Skeletal muscle tissue (tissue), 4 donors: ENCODE results near the gene L1CAM. TPM values are rescaled to one million over a fixed set of nuclear protein-coding genes. Genes with fewer than 3 reads are reported as not detected.

Source experiments
- H3K27ac ChIP-seq: one replicate; pipeline ENCODE4 v1.7.0; 2013; ENCODE audit warnings: mild to moderate bottlenecking, low read depth, low read length, inconsistent platforms
- H3K27me3 ChIP-seq, 3 donors: one replicate each; pipeline ENCODE4 v1.7.0; 2013; ENCODE audit warnings: low read length in 3 of 3; ENCODE audit not compliant: control insufficient read depth in 3 of 3, insufficient read depth in 3 of 3
- H3K36me3 ChIP-seq, 3 donors: one replicate each; pipeline ENCODE4 v1.7.0; 2013; ENCODE audit warnings: low read length in 3 of 3; ENCODE audit not compliant: control insufficient read depth in 3 of 3, insufficient read depth in 3 of 3
- H3K4me1 ChIP-seq, 3 donors: one replicate each; pipeline ENCODE4 v1.7.0; 2013; ENCODE audit warnings: low read length in 3 of 3, mild to moderate bottlenecking in 3 of 3; ENCODE audit not compliant: control insufficient read depth in 3 of 3, insufficient read depth in 3 of 3
- H3K4me3 ChIP-seq, 3 donors: one replicate each; pipeline ENCODE4 v1.7.0; 2013; ENCODE audit warnings: low read length in 3 of 3
- H3K9ac ChIP-seq, 3 donors: one replicate each; pipeline ENCODE4 v1.7.0; 2013; ENCODE audit warnings: low read length in 3 of 3, mild to moderate bottlenecking in 3 of 3, moderate library complexity in 2 of 3, low read depth in 1 of 3
- H3K9me3 ChIP-seq, 3 donors: one replicate each; pipeline ENCODE4 v1.7.0; 2013; ENCODE audit warnings: low read length in 3 of 3; ENCODE audit not compliant: control insufficient read depth in 3 of 3
- total RNA-seq: library from RNA; depleted of rRNA; stranded (reverse); fragments of >200 nt; gene quantifications from one replicate; pipeline ENCODE4 v1.2.3, GENCODE V29; 2014
- donor health status: Osteomylitis.

Gene L1CAM
- total RNA-seq, 1 donor from 2014 or later: 1.6 TPM

DNA sequence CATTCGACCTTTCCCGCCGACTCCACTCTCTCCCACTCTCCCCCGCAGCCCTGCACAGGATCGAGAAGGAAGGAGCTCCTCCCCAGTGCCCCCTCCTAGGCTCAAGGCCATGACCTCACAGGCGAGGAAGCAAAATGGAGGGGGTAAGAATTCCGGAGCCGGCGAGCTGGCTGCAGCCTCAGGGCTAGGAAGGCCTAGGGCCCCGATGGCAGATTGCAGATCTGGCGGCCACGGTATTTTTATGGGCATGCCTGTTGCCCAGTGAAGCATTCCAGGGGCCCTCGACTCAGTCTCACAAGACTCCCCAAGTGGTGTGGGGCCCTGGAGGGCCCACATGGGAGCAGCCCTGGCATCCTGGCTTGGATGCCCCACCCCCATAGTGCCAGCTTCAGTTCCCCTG, 942 bp upstream of the L1CAM start:
- H3K9ac ChIP-seq: no peak overlapping the region
- H3K4me3 ChIP-seq: no peak overlapping the region
- peaks cover 0 to 7% (median 0%) of the 10 kb centered on the region in 3 donors for H3K9me3 ChIP-seq
- H3K27ac ChIP-seq: no peak overlapping the region
- H3K36me3 ChIP-seq: no peaks in the 10 kb centered on the region
- H3K4me1 ChIP-seq: no peaks in the 10 kb centered on the region
- peaks cover 31 to 56% (median 37%) of the 10 kb centered on the region in 3 donors for H3K27me3 ChIP-seq

GRCh38 chrX:153885208-153885787, 675 bp downstream of the L1CAM start:
- H3K36me3 ChIP-seq: no peaks in the 10 kb centered on the region
- H3K4me1 ChIP-seq: no peaks in the 10 kb centered on the region
- no peak overlapping the region for H3K27ac ChIP-seq
- H3K27me3 ChIP-seq: peaks cover 34 to 70% (median 37%) of the 10 kb centered on the region in 3 donors
- H3K9ac ChIP-seq: no peak overlapping the region
- peaks cover 0 to 7% (median 0%) of the 10 kb centered on the region in 3 donors for H3K9me3 ChIP-seq
- H3K4me3 ChIP-seq: no peak overlapping the region

- Histone ChIP-seq H3K4me1 (no peaks in the 10 kb centered on the region), H3K9me3 (peaks cover 0 to 7% (median 0%) of the 10 kb centered on the region in 3 donors), H3K27ac (no peak overlapping the region), H3K9ac (no peak overlapping the region), H3K4me3 (no peak overlapping the region), H3K36me3 (no peaks in the 10 kb centered on the region), H3K27me3 (peaks cover 34 to 73% (median 37%) of the 10 kb centered on the region in 3 donors)
Observed at GRCh38 chrX:153884590-153884989, 1.4 kb downstream of the L1CAM start.

DNA sequence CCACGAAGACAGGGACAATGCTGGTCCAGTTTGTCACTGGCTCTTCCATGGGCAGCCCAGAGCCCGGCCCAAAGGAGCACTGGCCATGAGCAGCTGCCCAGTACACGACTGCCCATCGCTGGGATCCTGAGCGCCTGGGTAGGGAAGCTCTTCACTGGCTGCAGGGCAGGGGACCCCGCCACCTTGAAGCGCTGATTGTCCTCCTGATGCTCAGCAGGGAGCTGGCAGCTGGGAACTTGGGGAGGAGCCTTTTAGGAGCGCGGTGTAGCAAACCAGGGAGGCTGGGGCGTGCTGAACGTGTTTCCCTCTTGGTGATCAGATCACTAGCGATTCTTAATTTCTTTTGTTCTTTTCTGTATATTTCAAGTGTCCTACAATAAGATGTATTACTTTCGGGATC, 1.8 kb downstream of the L1CAM start:
- peaks cover 34 to 71% (median 38%) of the 10 kb centered on the region in 3 donors for H3K27me3 ChIP-seq
- H3K4me3 ChIP-seq: no peak overlapping the region
- no peaks in the 10 kb centered on the region for H3K4me1 ChIP-seq
- H3K9me3 ChIP-seq: peaks cover 0 to 5% (median 0%) of the 10 kb centered on the region in 3 donors
- H3K9ac ChIP-seq: no peak overlapping the region
- no peak overlapping the region for H3K27ac ChIP-seq
- H3K36me3 ChIP-seq: no peaks in the 10 kb centered on the region

DNA sequence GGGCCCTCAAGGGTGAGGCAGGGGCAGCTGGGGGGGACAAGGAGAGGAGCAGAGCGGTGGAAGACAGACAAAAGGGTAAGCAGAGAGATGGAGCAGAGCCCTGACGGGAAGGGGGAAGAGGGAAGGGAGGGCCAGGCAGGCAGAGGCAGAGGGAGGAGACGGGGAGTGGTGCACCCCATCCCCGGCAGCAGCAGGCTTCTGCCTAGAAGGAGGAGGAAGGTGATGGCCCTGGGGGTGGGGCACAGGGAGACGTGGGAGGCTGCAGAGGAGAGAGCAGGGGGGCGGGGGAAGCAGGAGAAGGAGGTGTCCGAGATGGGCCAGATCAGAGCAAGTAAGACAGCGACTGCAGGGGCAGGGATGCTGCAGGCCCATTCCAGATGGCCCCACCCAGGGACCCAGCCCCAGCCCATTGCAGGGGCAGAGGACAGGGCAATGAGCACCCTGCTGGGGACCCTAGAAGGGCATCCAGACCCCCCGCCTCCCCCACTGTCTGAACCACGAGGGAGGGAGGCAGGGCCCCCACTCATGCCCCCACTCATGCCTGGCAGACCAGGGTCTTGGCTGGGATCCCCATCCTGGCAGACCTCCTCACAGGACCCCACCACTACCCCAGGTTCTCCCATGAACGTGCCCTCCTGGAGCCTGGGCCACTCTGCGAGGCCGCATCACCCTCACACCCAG, 2.7 kb downstream of the L1CAM start:
- no peak overlapping the region for H3K4me3 ChIP-seq
- H3K36me3 ChIP-seq: no peaks in the 10 kb centered on the region
- no peak overlapping the region for H3K27ac ChIP-seq
- H3K9ac ChIP-seq: no peak overlapping the region
- peaks cover 34 to 71% (median 42%) of the 10 kb centered on the region in 3 donors for H3K27me3 ChIP-seq
- peaks cover 0 to 3% (median 0%) of the 10 kb centered on the region in 3 donors for H3K9me3 ChIP-seq
- H3K4me1 ChIP-seq: no peaks in the 10 kb centered on the region

- Histone ChIP-seq H3K9me3 (no peaks in the 10 kb centered on the region), H3K4me1 (no peaks in the 10 kb centered on the region), H3K27ac (no peak overlapping the region), H3K4me3 (no peak overlapping the region), H3K36me3 (no peaks in the 10 kb centered on the region), H3K9ac (no peak overlapping the region), H3K27me3 (peaks cover 34 to 72% (median 39%) of the 10 kb centered on the region in 3 donors)
Observed at GRCh38 chrX:153882557-153882956, 3.4 kb downstream of the L1CAM start.

- peaks cover 34 to 68% (median 36%) of the 10 kb centered on the region in 3 donors for H3K27me3 ChIP-seq
Observed at GRCh38 chrX:153882086-153882498, 3.9 kb downstream of the L1CAM start.

DNA sequence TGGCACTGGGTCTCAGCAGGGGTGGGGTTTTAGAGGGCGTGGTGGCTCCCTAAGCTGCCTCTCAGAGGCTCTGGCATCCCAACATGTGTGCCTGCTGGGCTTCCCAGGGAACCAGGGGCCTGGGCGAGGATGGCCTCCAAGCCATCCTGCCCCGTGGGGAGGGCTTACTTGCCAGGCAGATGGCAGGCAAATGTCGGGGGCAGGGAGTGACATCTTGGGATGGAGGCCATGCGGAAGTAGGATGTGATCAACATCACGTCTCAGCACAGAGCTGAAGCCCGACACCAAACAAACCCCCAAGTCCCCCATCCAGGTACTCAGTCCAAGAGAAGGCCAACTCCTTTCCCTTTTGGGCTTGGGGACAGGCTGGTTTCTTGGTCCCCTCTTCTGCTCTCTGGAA, 4.7 kb downstream of the L1CAM start:
- Histone ChIP-seq H3K4me3 (no peak overlapping the region), H3K36me3 (no peaks in the 10 kb centered on the region), H3K9me3 (no peaks in the 10 kb centered on the region), H3K4me1 (no peaks in the 10 kb centered on the region), H3K27me3 (peaks cover 31 to 63% (median 32%) of the 10 kb centered on the region in 3 donors), H3K9ac (no peak overlapping the region), H3K27ac (no peak overlapping the region)

More at GRCh38 chrX:153882086-153882498, 3.9 kb downstream of the L1CAM start:
- Histone ChIP-seq H3K4me1 (no peaks in the 10 kb centered on the region), H3K4me3 (no peak overlapping the region), H3K27ac (no peak overlapping the region), H3K36me3 (no peaks in the 10 kb centered on the region), H3K9ac (no peak overlapping the region), H3K9me3 (no peaks in the 10 kb centered on the region)

DNA sequence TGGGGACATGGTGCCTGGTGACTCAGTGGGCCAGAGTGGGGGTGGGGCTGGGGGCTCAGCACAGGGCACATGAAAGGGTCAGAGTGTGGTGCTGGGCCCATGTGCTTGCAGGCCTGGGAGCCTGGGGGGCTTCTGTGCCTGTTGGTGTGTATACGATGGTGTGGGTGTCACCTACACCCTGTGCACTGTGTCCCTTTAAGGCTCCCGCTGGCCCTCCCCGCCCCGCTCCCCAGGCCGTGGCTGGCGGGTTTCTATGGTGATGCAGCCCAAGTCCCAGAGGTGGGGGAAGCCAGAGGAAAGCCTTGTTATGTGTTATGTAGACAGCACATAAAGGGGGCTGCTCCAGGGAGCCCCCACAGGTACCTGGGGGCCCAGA, 5.5 kb downstream of the L1CAM start:
- Histone ChIP-seq H3K4me1 (no peaks in the 10 kb centered on the region), H3K9me3 (no peaks in the 10 kb centered on the region), H3K9ac (no peak overlapping the region), H3K4me3 (no peak overlapping the region), H3K27me3 (peaks cover 30 to 64% (median 31%) of the 10 kb centered on the region in 3 donors), H3K27ac (no peak overlapping the region), H3K36me3 (no peaks in the 10 kb centered on the region)

GRCh38 chrX:153879741-153880439, 6.1 kb downstream of the L1CAM start:
- Histone ChIP-seq H3K4me3 (no peak overlapping the region), H3K27me3 (peaks cover 24 to 58% (median 26%) of the 10 kb centered on the region in 3 donors), H3K27ac (no peak overlapping the region), H3K9me3 (no peaks in the 10 kb centered on the region), H3K4me1 (no peaks in the 10 kb centered on the region), H3K9ac (no peak overlapping the region), H3K36me3 (no peaks in the 10 kb centered on the region)
